ENCODE measurements around the gene KPTN. TPM values are rescaled to one million over a fixed set of nuclear protein-coding genes. Genes with fewer than 3 reads are reported as not detected.

The KPTN gene
- total RNA-seq, 2 donors from 2014 or later: 3.1 to 4.6 TPM

- Histone ChIP-seq H3K4me3 (no peak overlapping the region), H3K27me3 (no peaks in the 10 kb centered on the region), H3K27ac (peak overlapping the region; percentile 82 to 100 (median 96)), H3K36me3 (replicated peaks in 1 of 2; ENCODE audit: insufficient read depth in 1 of 2, low read depth in 2 of 2) (no peaks in the 10 kb centered on the region), H3K9me3 (no peaks in the 10 kb centered on the region), H3K4me1 (peaks cover 78% of the 10 kb centered on the region)
- no peak for ATAC-seq
- TF ChIP-seq CTCF (IDR thresholded peaks at IDR 0.05) (no peak), POLR2A (IDR thresholded peaks at IDR 0.05) (no peak)
- no peak for DNase-seq
- intact Hi-C loops (cut with DNase I): no loop called here
- 45 to 61% methylated on average over 9 to 12 of the region's 12 CpGs for WGBS, 2 donors
These were observed 26.6 kb upstream of the KPTN start for GRCh38 chr19:47510516-47511127.

GRCh38 chr19:47509973-47510372, 26.0 kb upstream of the KPTN start:
- intact Hi-C loops (cut with DNase I): no loop called here
- ATAC-seq (no peak), DNase-seq (peak; percentile 55 to 80 (median 65))
- H3K9me3 ChIP-seq: no peaks in the 10 kb centered on the region
- no peaks in the 10 kb centered on the region for H3K27me3 ChIP-seq
- H3K36me3 ChIP-seq (replicated peaks in 1 of 2; ENCODE audit: insufficient read depth in 1 of 2, low read depth in 2 of 2): no peaks in the 10 kb centered on the region
- no peak for TF ChIP-seq CTCF (IDR thresholded peaks at IDR 0.05)
- no peak for TF ChIP-seq POLR2A (IDR thresholded peaks at IDR 0.05)
- 0 to 11% methylated on average over 2 to 8 of the region's 8 CpGs for WGBS, 2 donors
- peaks cover 82% of the 10 kb centered on the region for H3K4me1 ChIP-seq
- H3K4me3 ChIP-seq: no peak overlapping the region
- H3K27ac ChIP-seq: peak overlapping the region; percentile 82 to 100 (median 96)

GRCh38 chr19:47509170-47509847, 25.3 kb upstream of the KPTN start:
- peak overlapping the region; percentile 82 to 100 (median 96) for H3K27ac ChIP-seq

GRCh38 chr19:47508721-47509120, 24.7 kb upstream of the KPTN start:
- Histone ChIP-seq H3K4me3 (no peak overlapping the region), H3K27ac (peak overlapping the region in 2 of 4 donors; percentile 66 to 99), H3K9me3 (no peaks in the 10 kb centered on the region), H3K27me3 (no peaks in the 10 kb centered on the region), H3K4me1 (peaks cover 82% of the 10 kb centered on the region), H3K36me3 (replicated peaks in 1 of 2; ENCODE audit: insufficient read depth in 1 of 2, low read depth in 2 of 2) (peaks cover 0 to 2% of the 10 kb centered on the region in 2 donors)
- intact Hi-C loops (cut with DNase I): no loop called here
- DNase-seq (no peak), ATAC-seq (no peak)
- TF ChIP-seq POLR2A (IDR thresholded peaks at IDR 0.05): no peak
- TF ChIP-seq CTCF (IDR thresholded peaks at IDR 0.05): no peak
- WGBS, 2 donors: 83 to 90% methylated on average over 5 of the region's 5 CpGs

More at GRCh38 chr19:47509170-47509847, 25.3 kb upstream of the KPTN start:
- Histone ChIP-seq H3K4me1 (peaks cover 82% of the 10 kb centered on the region), H3K36me3 (replicated peaks in 1 of 2; ENCODE audit: insufficient read depth in 1 of 2, low read depth in 2 of 2) (no peaks in the 10 kb centered on the region), H3K9me3 (no peaks in the 10 kb centered on the region), H3K27me3 (no peaks in the 10 kb centered on the region), H3K4me3 (no peak overlapping the region)
- ATAC-seq: no peak
- intact Hi-C loops (cut with DNase I): no loop called here
- 62 to 65% methylated on average over 20 of the region's 20 CpGs for WGBS, 2 donors
- TF ChIP-seq POLR2A (IDR thresholded peaks at IDR 0.05) (no peak), CTCF (IDR thresholded peaks at IDR 0.05) (no peak)
- no peak for DNase-seq

All from body of pancreas (tissue), 4 donors.